Endodermal cell (in vitro differentiated cells): ENCODE measurements around the gene PEDS1. TPM values are rescaled to one million over a fixed set of nuclear protein-coding genes. Genes with fewer than 3 reads are reported as not detected.

Experiments
- DNase-seq: peaks from one replicate; pipeline ENCODE4 v3.0.0-alpha.2; 2017
- H3K27ac ChIP-seq: 2 replicates; pipeline ENCODE4 v1.5.1; 2013; ENCODE audit warnings: mild to moderate bottlenecking, low read depth, low read length, moderate library complexity
- H3K27me3 ChIP-seq: 2 replicates; pipeline ENCODE4 v1.6.1; 2013; ENCODE audit warnings: mild to moderate bottlenecking, low read length, moderate library complexity; ENCODE audit not compliant: insufficient read depth, control insufficient read depth, poor library complexity, severe bottlenecking
- H3K36me3 ChIP-seq: 2 replicates; pipeline ENCODE4 v1.7.0; 2013; ENCODE audit warnings: mild to moderate bottlenecking, low read length, moderate library complexity; ENCODE audit not compliant: control insufficient read depth, insufficient read depth
- H3K4me1 ChIP-seq: one replicate; pipeline ENCODE4 v1.7.0; 2013; ENCODE audit warnings: low read length; ENCODE audit not compliant: control insufficient read depth, insufficient read depth
- H3K4me3 ChIP-seq: 2 replicates; pipeline ENCODE4 v1.5.1; 2013; ENCODE audit warnings: mild to moderate bottlenecking, low read length, moderate library complexity
- H3K9ac ChIP-seq: 2 replicates; pipeline ENCODE4 v1.6.1; 2013; ENCODE audit warnings: mild to moderate bottlenecking, low read length, moderate library complexity; ENCODE audit not compliant: poor library complexity, severe bottlenecking; ENCODE audit errors: extremely low read depth
- H3K9me3 ChIP-seq: 2 replicates; pipeline ENCODE4 v1.6.1; 2013; ENCODE audit warnings: mild to moderate bottlenecking, low read length, moderate library complexity; ENCODE audit not compliant: control insufficient read depth
- H3K27ac Mint-ChIP-seq: 2 replicates; pipeline ENCODE4 v1.8.0; 2020; ENCODE audit warnings: mixed read lengths
- H3K27me3 Mint-ChIP-seq: 2 replicates; pipeline ENCODE4 v1.8.0; 2021; ENCODE audit warnings: mild to moderate bottlenecking, mixed read lengths; ENCODE audit not compliant: insufficient read depth
- H3K36me3 Mint-ChIP-seq: 2 replicates; pipeline ENCODE4 v1.8.0; 2020; ENCODE audit warnings: low read depth, mixed read lengths
- H3K4me1 Mint-ChIP-seq: 2 replicates; pipeline ENCODE4 v1.8.0; 2020; ENCODE audit warnings: mixed read lengths
- H3K4me3 Mint-ChIP-seq: 2 replicates; pipeline ENCODE4 v1.8.0; 2020; ENCODE audit warnings: mild to moderate bottlenecking, moderate library complexity, mixed read lengths
- H3K9me3 Mint-ChIP-seq: 2 replicates; pipeline ENCODE4 v1.8.0; 2020; ENCODE audit warnings: mild to moderate bottlenecking, mixed read lengths
- CTCF ChIP-seq: fragments of 200-600 bp; sonication (generic); conservative IDR thresholded peaks from 2 replicates; pipeline ENCODE4 v1.5.0; 2021; ENCODE audit warnings: antibody characterized with exemption, mild to moderate bottlenecking
- WGBS, 2 experiments: methylation state at CpG; one replicate each; pipeline versions ENCODE4 v1.1.5 to v1.1.7; 2013; ENCODE audit warnings: missing lambda C conversion rate in 2 of 2, mixed read lengths in 1 of 2; ENCODE audit not compliant: insufficient coverage in 1 of 2, insufficient read length in 1 of 2; 5-methylcytosine and 5-hydroxymethylcytosine counted together
- total RNA-seq, 2 donors: library from RNA; stranded (reverse); fragmentation: NEBNext Ultra II Directional in 1 of 2; extraction: Animal tissue kit (Norgen Biotek cat#: 25700) in 1 of 2; gene quantifications; 2 replicates in 1 of 2; 3 replicates in 1 of 2; pipeline ENCODE4 v1.2.1, GENCODE V29; 2021

PEDS1 gene
- total RNA-seq, 2 donors from 2014 or later: 28.0 to 30.9 TPM

- no peak overlapping the region for H3K4me3 ChIP-seq
- no peak for DNase-seq
- peaks cover 5% of the 10 kb centered on the region for H3K9me3 Mint-ChIP-seq
- no peak overlapping the region for H3K4me3 Mint-ChIP-seq
- no peak overlapping the region for H3K9ac ChIP-seq
- H3K36me3 ChIP-seq: peaks cover 59% of the 10 kb centered on the region
- H3K27ac ChIP-seq: no peak overlapping the region
- no peaks in the 10 kb centered on the region for H3K27me3 ChIP-seq
- H3K27ac Mint-ChIP-seq: no peak overlapping the region
- TF ChIP-seq CTCF: no peak
- H3K27me3 Mint-ChIP-seq: no peaks in the 10 kb centered on the region
- no peaks in the 10 kb centered on the region for H3K9me3 ChIP-seq
- no peaks in the 10 kb centered on the region for H3K4me1 ChIP-seq
- H3K4me1 Mint-ChIP-seq: no peaks in the 10 kb centered on the region
- peaks cover 84% of the 10 kb centered on the region for H3K36me3 Mint-ChIP-seq
- 67 to 96% methylated on average over 1 to 4 of the region's 4 CpGs for WGBS, 2 experiments
Observed at GRCh38 chr20:50126662-50127061, 26.9 kb downstream of the PEDS1 start.

GRCh38 chr20:50125279-50125678, 28.2 kb downstream of the PEDS1 start:
- Mint-ChIP-seq H3K4me1 (no peaks in the 10 kb centered on the region), H3K4me3 (no peak overlapping the region), H3K36me3 (peaks cover 72% of the 10 kb centered on the region), H3K27ac (no peak overlapping the region), H3K27me3 (no peaks in the 10 kb centered on the region), H3K9me3 (peaks cover 5% of the 10 kb centered on the region)
- Histone ChIP-seq H3K9ac (no peak overlapping the region), H3K4me1 (no peaks in the 10 kb centered on the region), H3K27me3 (no peaks in the 10 kb centered on the region), H3K9me3 (no peaks in the 10 kb centered on the region), H3K4me3 (no peak overlapping the region), H3K27ac (no peak overlapping the region), H3K36me3 (peaks cover 53% of the 10 kb centered on the region)
- no peak for TF ChIP-seq CTCF
- no peak for DNase-seq
- 96 to 100% methylated on average over 2 to 3 of the region's 3 CpGs for WGBS, 2 experiments

- no peak for DNase-seq
- H3K36me3 Mint-ChIP-seq: peaks cover 67% of the 10 kb centered on the region
- Histone ChIP-seq H3K9ac (no peak overlapping the region), H3K9me3 (no peaks in the 10 kb centered on the region), H3K36me3 (peaks cover 50% of the 10 kb centered on the region), H3K27ac (no peak overlapping the region), H3K27me3 (no peaks in the 10 kb centered on the region), H3K4me3 (no peak overlapping the region), H3K4me1 (no peaks in the 10 kb centered on the region)
- no peak overlapping the region for H3K27ac Mint-ChIP-seq
- no peak overlapping the region for H3K4me3 Mint-ChIP-seq
- 91 to 100% methylated on average over 2 to 9 of the region's 9 CpGs for WGBS, 2 experiments
- no peaks in the 10 kb centered on the region for H3K4me1 Mint-ChIP-seq
- TF ChIP-seq CTCF: no peak
- peaks cover 5% of the 10 kb centered on the region for H3K9me3 Mint-ChIP-seq
- no peaks in the 10 kb centered on the region for H3K27me3 Mint-ChIP-seq
Observed at GRCh38 chr20:50124496-50124895, 29.0 kb downstream of the PEDS1 start.
